Measurements from ENCODE around the gene SPEF2. TPM values are rescaled to one million over a fixed set of nuclear protein-coding genes. Genes with fewer than 3 reads are reported as not detected.

SPEF2 gene
- total RNA-seq, 1 experiment from 2014 or later: 10.6 TPM

DNA sequence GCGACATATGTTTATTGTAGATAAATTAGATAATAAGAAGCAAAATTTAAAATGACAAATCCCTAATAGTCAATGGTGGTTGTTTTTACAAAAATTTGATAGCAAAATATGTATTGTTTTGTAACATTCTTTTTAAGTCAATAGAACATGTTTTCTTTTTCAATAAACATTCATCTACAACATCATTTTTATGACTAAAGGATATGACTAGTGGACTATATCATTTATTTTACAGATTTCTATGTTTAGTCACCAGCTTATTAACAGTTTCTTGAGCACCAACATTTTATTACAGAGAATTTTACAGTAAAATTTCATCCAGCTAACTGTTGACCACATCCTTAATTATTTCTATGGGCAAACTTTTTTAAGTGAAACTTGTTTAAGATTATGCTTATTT is 124.3 kb downstream of the SPEF2 start:
- TF ChIP-seq EZH2 (IDR thresholded peaks at IDR 0.05; ENCODE audit: low read depth): no peak
- TF ChIP-seq, protein P1, sequence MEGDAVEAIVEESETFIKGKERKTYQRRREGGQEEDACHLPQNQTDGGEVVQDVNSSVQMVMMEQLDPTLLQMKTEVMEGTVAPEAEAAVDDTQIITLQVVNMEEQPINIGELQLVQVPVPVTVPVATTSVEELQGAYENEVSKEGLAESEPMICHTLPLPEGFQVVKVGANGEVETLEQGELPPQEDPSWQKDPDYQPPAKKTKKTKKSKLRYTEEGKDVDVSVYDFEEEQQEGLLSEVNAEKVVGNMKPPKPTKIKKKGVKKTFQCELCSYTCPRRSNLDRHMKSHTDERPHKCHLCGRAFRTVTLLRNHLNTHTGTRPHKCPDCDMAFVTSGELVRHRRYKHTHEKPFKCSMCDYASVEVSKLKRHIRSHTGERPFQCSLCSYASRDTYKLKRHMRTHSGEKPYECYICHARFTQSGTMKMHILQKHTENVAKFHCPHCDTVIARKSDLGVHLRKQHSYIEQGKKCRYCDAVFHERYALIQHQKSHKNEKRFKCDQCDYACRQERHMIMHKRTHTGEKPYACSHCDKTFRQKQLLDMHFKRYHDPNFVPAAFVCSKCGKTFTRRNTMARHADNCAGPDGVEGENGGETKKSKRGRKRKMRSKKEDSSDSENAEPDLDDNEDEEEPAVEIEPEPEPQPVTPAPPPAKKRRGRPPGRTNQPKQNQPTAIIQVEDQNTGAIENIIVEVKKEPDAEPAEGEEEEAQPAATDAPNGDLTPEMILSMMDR (conservative IDR thresholded peaks at IDR 0.05): no peak
- intact Hi-C loops (cut with micrococcal nuclease; ENCODE audit: unreplicated experiment): no loop called here
- no peaks in the 10 kb centered on the region for H4K20me1 ChIP-seq (ENCODE audit: insufficient read depth)
- BruUV-seq (replicated peaks): no TSS peak
- no peaks in the 10 kb centered on the region for H3K36me3 ChIP-seq (ENCODE audit: low read depth)
- CTCF ChIA-PET: no interaction called here
- no peak overlapping the region for H3K4me3 ChIP-seq
- H3K4me1 ChIP-seq (replicated peaks; ENCODE audit: insufficient read depth): no peaks in the 10 kb centered on the region
- POLR2A ChIA-PET (ENCODE audit: unreplicated experiment): no interaction called here
- no peak overlapping the region for H3K4me2 ChIP-seq
- no peak overlapping the region for H3K27ac ChIP-seq
- no peaks in the 10 kb centered on the region for H3K27me3 ChIP-seq (ENCODE audit: insufficient read depth, low read depth)
- no peak for DNase-seq
- no peaks in the 10 kb centered on the region for H3K9me2 ChIP-seq (ENCODE audit: insufficient read depth)
- H3K79me2 ChIP-seq (ENCODE audit: low read depth): no peaks in the 10 kb centered on the region
- H3K9me3 ChIP-seq (ENCODE audit: insufficient read depth, low read depth): no peaks in the 10 kb centered on the region
- H3F3A ChIP-seq (ENCODE audit: insufficient read depth, low read depth): no peaks in the 10 kb centered on the region
- H2AFZ ChIP-seq: no peak overlapping the region

- CTCF ChIA-PET: no interaction called here
- POLR2A ChIA-PET (ENCODE audit: unreplicated experiment): no interaction called here
- intact Hi-C loops (cut with micrococcal nuclease; ENCODE audit: unreplicated experiment): no loop called here
These were observed 126.0 kb downstream of the SPEF2 start for GRCh38 chr5:35743644-35744043.

GRCh38 chr5:35745193-35745592 is 127.5 kb downstream of the SPEF2 start:
- Histone ChIP-seq H3K4me3 (no peak overlapping the region), H3K9me2 (ENCODE audit: insufficient read depth) (no peaks in the 10 kb centered on the region), H3K9me3 (ENCODE audit: insufficient read depth, low read depth) (peaks cover 5% of the 10 kb centered on the region; the same call in 1 of the 2 replicates), H2AFZ (no peak overlapping the region), H4K20me1 (ENCODE audit: insufficient read depth) (no peaks in the 10 kb centered on the region), H3K36me3 (ENCODE audit: low read depth) (no peaks in the 10 kb centered on the region), H3K79me2 (ENCODE audit: low read depth) (no peaks in the 10 kb centered on the region), H3K4me1 (replicated peaks; ENCODE audit: insufficient read depth) (no peaks in the 10 kb centered on the region), H3K4me2 (no peak overlapping the region), H3K27me3 (ENCODE audit: insufficient read depth, low read depth) (no peaks in the 10 kb centered on the region), H3K27ac (no peak overlapping the region), H3F3A (ENCODE audit: insufficient read depth, low read depth) (no peaks in the 10 kb centered on the region)
- TF ChIP-seq EZH2 (IDR thresholded peaks at IDR 0.05; ENCODE audit: low read depth): no peak
- TF ChIP-seq, protein P1 (conservative IDR thresholded peaks at IDR 0.05): no peak
- CTCF ChIA-PET: no interaction called here
- POLR2A ChIA-PET (ENCODE audit: unreplicated experiment): no interaction called here
- peak in 1 of 2 experiments; percentile 17 for DNase-seq
- intact Hi-C loops (cut with micrococcal nuclease; ENCODE audit: unreplicated experiment): no loop called here
- BruUV-seq (replicated peaks): no TSS peak

More at GRCh38 chr5:35743644-35744043, 126.0 kb downstream of the SPEF2 start:
- Histone ChIP-seq H3K9me3 (ENCODE audit: insufficient read depth, low read depth) (peaks cover 2% of the 10 kb centered on the region; the same call in 1 of the 2 replicates), H3K27ac (no peak overlapping the region), H3K4me2 (no peak overlapping the region), H4K20me1 (ENCODE audit: insufficient read depth) (no peaks in the 10 kb centered on the region), H3K79me2 (ENCODE audit: low read depth) (no peaks in the 10 kb centered on the region), H3F3A (ENCODE audit: insufficient read depth, low read depth) (no peaks in the 10 kb centered on the region), H3K9me2 (ENCODE audit: insufficient read depth) (no peaks in the 10 kb centered on the region), H3K4me1 (replicated peaks; ENCODE audit: insufficient read depth) (no peaks in the 10 kb centered on the region), H2AFZ (no peak overlapping the region), H3K36me3 (ENCODE audit: low read depth) (no peaks in the 10 kb centered on the region), H3K27me3 (ENCODE audit: insufficient read depth, low read depth) (no peaks in the 10 kb centered on the region), H3K4me3 (no peak overlapping the region)
- no peak for TF ChIP-seq EZH2 (IDR thresholded peaks at IDR 0.05; ENCODE audit: low read depth)
- TF ChIP-seq, protein P1 (conservative IDR thresholded peaks at IDR 0.05): no peak
- DNase-seq: no peak
- no TSS peak for BruUV-seq (replicated peaks)
